HS-5 (cell line): ENCODE data around the gene TRPM8.

Experiments
- DNase-seq: peaks from one replicate; pipeline ENCODE4 v3.0.0-alpha.2; 2012; ENCODE audit warnings: low read depth

Gene TRPM8

DNA sequence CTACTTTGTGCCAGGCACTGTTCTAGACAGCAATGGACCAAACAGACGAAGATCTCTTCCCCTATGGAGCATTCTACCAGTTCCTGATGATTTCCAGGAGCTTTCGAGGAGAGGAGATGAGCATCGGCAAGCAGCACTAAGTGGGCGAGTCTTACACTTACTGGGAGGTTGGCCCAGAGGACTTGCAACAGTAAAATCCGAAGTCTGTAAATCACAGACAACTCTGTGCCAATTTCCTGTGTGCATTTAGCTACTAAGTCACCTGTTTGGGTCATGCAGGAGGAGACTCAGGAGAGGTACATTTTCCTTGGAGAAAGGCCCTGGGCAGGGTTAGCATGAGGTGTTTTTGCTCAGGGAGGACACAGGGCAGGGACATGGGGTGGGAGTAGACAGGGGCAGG, 58.9 kb downstream of the TRPM8 start:
- DNase-seq: no peak

DNA sequence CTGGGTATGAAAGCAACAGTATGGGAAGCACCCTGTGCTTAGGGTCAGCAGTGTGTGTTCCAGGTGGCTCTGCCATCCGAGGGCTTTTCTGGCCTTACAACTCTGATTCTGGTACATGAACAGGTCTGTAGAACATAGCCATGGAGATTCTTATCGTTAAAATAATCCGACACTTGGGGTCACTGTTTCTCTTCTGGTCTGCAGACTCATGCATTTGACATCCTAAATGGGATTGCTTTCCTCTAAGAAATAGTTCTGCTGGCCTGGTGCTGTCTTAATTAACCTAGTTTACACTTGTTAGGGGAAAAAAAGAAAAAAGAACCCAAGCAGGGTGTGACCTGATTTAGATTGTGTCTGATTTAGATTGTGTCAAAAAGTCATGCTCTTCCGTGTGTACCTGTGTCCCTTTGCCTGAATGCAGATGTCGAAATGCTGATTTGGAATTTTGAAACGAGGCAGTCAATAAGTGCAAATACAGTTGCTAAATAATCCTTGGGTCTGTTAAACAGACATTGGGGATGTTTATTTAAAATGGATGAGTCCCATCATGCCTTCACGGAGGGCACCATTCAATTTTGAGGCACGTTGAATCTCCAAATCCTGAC, 59.6 kb downstream of the TRPM8 start:
- peak; percentile 68 for DNase-seq

DNA sequence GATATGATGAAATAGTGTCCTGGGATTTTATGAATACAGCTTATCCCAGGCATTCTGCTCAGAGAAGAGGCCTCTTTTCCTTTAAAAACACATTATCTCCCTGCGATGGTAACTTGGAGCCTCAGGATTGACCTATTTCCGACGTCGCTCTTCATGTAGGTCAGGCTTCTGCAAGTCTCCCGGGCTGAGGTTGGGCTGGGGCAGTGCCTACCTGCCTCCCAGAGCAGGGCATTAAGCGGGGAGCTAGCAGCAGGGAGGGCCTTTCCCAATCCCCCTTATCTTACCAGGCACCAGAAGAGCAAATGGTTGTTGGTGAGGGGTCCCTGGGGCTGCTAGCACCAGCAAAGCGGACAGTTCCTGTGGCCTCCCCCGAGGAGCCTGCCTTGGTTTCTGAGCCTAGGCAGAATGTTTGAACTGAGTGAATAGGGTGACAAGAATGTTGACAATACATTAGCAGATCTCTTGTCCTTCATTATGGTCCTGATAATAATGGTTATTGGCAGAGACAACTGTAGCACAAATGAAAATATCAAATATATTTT, 60.2 kb downstream of the TRPM8 start:
- DNase-seq: no peak

GRCh38 chr2:233979748-233980147, 62.6 kb downstream of the TRPM8 start:
- no peak for DNase-seq

- no peak for DNase-seq
Measured at GRCh38 chr2:233980955-233981561, 63.9 kb downstream of the TRPM8 start.

GRCh38 chr2:233981574-233982420, 64.6 kb downstream of the TRPM8 start:
- no peak for DNase-seq

- DNase-seq: peak; percentile 93
Measured at GRCh38 chr2:233982421-233983121, 65.4 kb downstream of the TRPM8 start.

DNA sequence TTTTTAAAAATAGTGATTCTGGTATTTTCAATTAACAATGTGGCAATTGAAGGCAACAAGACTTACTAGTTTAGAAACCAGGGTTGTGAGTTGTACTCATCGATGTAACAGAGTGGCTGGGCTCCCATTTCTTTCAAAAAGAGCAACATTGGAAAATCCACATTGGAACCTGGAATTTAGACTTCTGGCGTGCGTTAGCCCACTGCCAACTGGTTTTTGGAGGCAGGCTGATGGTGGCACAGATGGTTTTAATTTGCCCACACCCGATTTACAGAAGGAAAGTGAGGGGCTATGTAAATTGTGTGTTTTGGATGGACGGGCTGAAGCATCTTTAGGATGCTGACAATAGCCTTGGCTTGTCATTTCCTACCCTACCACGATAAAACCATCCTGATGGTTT, 66.3 kb downstream of the TRPM8 start:
- no peak for DNase-seq

DNA sequence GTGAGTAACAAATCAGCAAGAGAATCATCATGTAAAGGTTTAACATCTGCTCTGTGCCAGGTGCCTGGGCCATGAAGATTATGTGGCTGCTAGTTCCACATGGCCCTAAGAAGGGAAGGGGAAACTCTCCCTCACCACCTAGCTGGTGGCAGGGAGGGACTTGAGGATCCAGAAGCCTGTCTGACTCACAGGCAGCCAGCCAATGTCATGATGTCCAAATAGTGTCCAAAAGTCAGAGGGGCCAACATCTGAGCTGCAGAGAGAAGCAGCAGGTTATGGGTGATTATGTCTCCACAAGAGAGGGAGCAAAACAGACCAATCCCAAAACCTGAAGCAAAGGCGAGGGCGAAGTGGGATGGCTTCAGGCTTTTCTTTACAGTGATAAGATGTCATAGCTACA, 71.4 kb downstream of the TRPM8 start:
- no peak for DNase-seq

DNA sequence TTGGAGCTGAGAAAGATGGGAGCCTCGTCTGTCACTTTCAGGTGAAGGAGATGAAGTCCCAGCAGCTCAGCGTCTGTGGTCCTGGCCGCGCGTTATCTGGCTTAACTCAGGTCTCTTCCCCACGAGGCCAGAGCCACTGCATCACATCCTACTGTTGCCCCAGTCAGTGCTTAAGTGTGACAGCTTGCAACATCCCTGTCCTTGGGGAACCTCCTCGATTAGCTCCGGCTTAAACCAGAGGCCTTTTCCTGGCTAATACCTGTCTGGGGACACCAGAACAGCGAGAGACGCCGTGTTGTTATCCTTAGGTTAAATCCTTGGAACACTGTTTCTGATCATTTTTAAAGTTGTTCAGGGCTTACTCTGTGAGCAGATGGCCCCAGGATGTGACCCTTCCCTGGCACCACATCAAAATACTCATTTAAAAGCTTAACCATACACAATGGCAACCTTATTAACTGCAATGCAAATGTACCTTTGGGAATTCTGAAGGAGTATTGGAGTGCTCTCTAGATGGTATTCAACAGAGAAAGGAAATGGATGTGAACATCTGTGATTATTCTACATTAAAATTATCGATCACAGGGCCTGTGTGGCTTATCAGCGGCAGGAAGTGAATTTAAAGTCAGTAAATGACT, 72.2 kb downstream of the TRPM8 start:
- no peak for DNase-seq

- no peak for DNase-seq
Measured at GRCh38 chr2:233990261-233990798, 73.2 kb downstream of the TRPM8 start.

DNA sequence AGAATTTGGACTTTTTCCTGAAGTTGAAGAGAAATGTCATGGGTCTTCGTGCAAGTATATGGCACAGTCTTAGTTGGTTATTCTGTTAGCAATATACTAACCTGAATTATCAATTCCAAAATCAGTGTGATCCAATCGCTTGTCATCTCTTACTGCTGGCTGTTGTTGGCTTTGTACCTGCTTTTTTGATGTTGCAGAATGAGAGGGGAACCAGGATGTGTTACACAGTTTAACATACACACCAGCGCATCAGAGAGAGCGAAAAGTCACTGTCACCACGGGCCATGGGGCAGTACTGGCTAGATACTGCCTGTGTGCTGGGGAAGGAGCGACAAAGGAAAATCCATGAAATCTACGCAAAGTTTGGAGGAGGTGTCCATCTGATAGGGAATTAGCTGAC, 74.0 kb downstream of the TRPM8 start:
- no peak for DNase-seq

DNA sequence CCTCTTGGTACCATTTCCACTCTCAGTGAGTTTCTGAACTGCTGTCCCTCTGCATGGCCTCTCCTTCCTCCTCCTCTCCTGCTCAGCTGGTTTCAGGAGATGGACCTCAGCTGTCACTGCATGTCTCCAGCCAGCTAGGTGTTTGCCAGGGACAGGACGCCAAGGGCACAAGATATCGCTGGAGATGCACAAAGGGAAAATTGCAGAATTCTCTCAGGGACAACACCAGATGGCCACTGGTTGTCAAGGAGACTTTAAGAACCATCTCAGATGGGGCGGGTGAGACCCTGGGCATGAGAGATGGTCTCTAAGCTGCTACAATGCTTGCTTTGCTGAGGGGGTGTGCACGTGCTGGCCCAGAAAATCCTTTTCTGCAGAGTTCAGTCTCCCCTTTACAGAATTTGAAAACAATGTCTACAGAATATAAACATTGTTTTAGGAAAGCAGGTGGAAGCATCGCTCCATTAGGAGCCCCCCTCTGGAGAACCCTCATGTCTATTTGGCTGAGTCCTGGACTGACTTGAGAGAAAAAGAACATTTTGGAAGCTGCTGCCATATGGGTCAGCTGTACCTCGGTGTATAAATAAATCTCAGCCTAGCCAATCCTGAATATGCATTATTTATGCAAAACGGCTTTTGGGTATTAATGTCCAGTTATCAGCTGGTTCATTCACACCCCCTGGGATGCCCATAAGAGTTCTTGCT, 75.5 kb downstream of the TRPM8 start:
- no peak for DNase-seq

DNA sequence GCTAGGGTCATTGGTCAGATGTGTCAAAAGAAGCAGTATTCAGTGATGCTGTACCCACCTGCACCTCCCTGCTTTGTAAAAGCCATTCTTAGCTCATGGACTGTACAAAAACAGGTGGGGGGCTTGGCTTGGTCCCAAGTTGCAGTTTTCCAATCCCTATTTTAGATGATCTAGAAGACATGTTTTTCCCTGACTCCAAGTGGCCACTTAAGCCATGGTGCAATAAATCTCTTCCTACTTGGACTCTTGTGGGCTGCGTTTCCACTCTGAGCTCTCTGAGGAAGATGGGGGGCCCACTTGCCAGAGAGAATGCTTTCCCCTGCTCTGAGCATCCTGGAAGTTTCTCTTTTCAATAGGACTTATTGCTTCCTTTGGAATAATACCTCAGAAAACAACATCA, 76.3 kb downstream of the TRPM8 start:
- DNase-seq: no peak

GRCh38 chr2:233994151-233994550, 77.0 kb downstream of the TRPM8 start:
- no peak for DNase-seq

GRCh38 chr2:233996000-233996399, 78.8 kb downstream of the TRPM8 start:
- no peak for DNase-seq

GRCh38 chr2:233996461-233996860, 79.3 kb downstream of the TRPM8 start:
- DNase-seq: no peak

DNA sequence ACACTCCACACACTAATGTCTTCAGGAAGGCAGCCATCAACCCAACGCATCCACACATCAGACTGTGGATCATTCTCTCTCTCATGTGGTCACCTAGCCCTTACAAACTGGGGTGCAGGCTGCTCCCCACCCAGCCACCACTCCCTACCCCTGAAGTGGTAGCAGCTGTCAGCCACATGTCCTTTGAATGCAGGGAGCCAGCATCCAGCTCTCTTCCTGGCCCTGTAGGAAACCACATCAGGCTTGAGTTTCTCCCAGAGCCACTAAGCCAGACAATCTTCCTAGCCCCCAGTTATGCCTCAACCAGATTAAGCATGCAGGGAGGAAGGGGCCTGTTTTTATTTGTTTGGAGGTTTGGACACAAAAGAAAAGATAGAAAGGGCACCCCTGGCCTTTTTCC, 80.5 kb downstream of the TRPM8 start:
- DNase-seq: no peak

GRCh38 chr2:233999182-233999581, 82.0 kb downstream of the TRPM8 start:
- DNase-seq: no peak

- no peak for DNase-seq
Measured at GRCh38 chr2:234001380-234002160, 84.4 kb downstream of the TRPM8 start.
